IMR-90 (cell line): ENCODE results near the gene NUBP2. TPM values are rescaled to one million over a fixed set of nuclear protein-coding genes. Genes with fewer than 3 reads are reported as not detected.

Experiments used
- ATAC-seq: fragments of 200-7000 bp; cut with Tn5 transposase; 2 replicates; pipeline ENCODE4 v1.9.1; 2020; ENCODE audit warnings: low read depth, mild to moderate bottlenecking, moderate library complexity
- BruUV-seq: library from RNA; stranded (reverse); fragments of 400-500 nt; replicated peaks from 2 replicates; lab custom pipeline; 2021; lab: Mats Ljungman, UMichigan
- CTCF ChIA-PET: fragments of 300-600 bp; formaldehyde crosslinking; extraction: SDS; loops from one replicate; lab custom pipeline; 2021; ENCODE audit warnings: antibody characterized with exemption; lab: Yijun Ruan, JAX
- POLR2A ChIA-PET: fragments of 300-600 bp; sonication (Branson Sonifier 250); formaldehyde crosslinking; loops from one replicate; lab custom pipeline; 2022; ENCODE audit warnings: antibody characterized with exemption; ENCODE audit not compliant: unreplicated experiment; lab: Charles Lee
- DNase-seq: peaks from one replicate; pipeline ENCODE4 v3.0.0; 2013
- H2AFZ ChIP-seq: replicated peaks from 2 replicates; pipeline ENCODE3; 2013; ENCODE audit warnings: low read length, mild to moderate bottlenecking; ENCODE audit not compliant: poor library complexity
- H2AK5ac ChIP-seq: 2 replicates; pipeline ENCODE4 v1.6.1; 2013; ENCODE audit warnings: low read depth, low read length, inconsistent platforms
- H2AK9ac ChIP-seq: replicated peaks from 2 replicates; pipeline ENCODE3; 2013; ENCODE audit warnings: mild to moderate bottlenecking, low read depth, low read length, moderate library complexity; ENCODE audit not compliant: poor library complexity
- H2BK120ac ChIP-seq: 2 replicates; pipeline ENCODE4 v1.6.1; 2013; ENCODE audit warnings: low read depth, low read length, inconsistent platforms
- H2BK15ac ChIP-seq: 3 replicates; pipeline ENCODE4 v1.6.1; 2013; ENCODE audit warnings: low read depth, low read length, inconsistent platforms
- H2BK20ac ChIP-seq: 2 replicates; pipeline ENCODE4 v1.6.1; 2013; ENCODE audit warnings: low read depth, mild to moderate bottlenecking, inconsistent platforms, low read length, moderate library complexity
- H2BK5ac ChIP-seq: 2 replicates; pipeline ENCODE4 v1.6.1; 2013; ENCODE audit warnings: mild to moderate bottlenecking, low read depth, low read length, inconsistent platforms; ENCODE audit not compliant: poor library complexity, severe bottlenecking
- H3K14ac ChIP-seq: replicated peaks from 2 replicates; pipeline ENCODE4 v1.6.1; 2013; ENCODE audit warnings: low read depth, low read length, inconsistent platforms
- H3K18ac ChIP-seq: 2 replicates; pipeline ENCODE4 v1.6.1; 2013; ENCODE audit warnings: low read depth, low read length, control low read depth
- H3K23ac ChIP-seq: 2 replicates; pipeline ENCODE4 v1.6.1; 2013; ENCODE audit warnings: low read depth, low read length, inconsistent platforms
- H3K27ac ChIP-seq: 2 replicates; pipeline ENCODE4 v1.5.1; 2013; ENCODE audit warnings: mild to moderate bottlenecking, control low read depth, low read length; ENCODE audit not compliant: insufficient read depth
- H3K27me3 ChIP-seq: 2 replicates; pipeline ENCODE4 v1.6.1; 2013; ENCODE audit warnings: low read length; ENCODE audit not compliant: control insufficient read depth, insufficient read depth
- H3K36me3 ChIP-seq: 2 replicates; pipeline ENCODE4 v1.6.1; 2013; ENCODE audit warnings: low read length, mixed read lengths; ENCODE audit not compliant: control insufficient read depth, insufficient read depth
- H3K4ac ChIP-seq: 2 replicates; pipeline ENCODE4 v1.6.1; 2013; ENCODE audit warnings: low read depth, low read length, inconsistent platforms
- H3K4me1 ChIP-seq: 2 replicates; pipeline ENCODE4 v1.6.1; 2013; ENCODE audit warnings: low read length, mixed read lengths; ENCODE audit not compliant: control insufficient read depth, insufficient read depth
- H3K4me2 ChIP-seq: 2 replicates; pipeline ENCODE4 v1.6.1; 2013; ENCODE audit warnings: low read depth, mild to moderate bottlenecking, control low read depth, low read length, moderate library complexity
- H3K4me3 ChIP-seq: 2 replicates; pipeline ENCODE4 v1.5.1; 2013; ENCODE audit warnings: low read depth, mild to moderate bottlenecking, control low read depth, low read length, moderate library complexity; ENCODE audit not compliant: insufficient read depth
- H3K56ac ChIP-seq: 2 replicates; pipeline ENCODE4 v1.6.1; 2013; ENCODE audit warnings: low read length, inconsistent platforms; ENCODE audit not compliant: insufficient read depth; ENCODE audit errors: extremely low read depth
- H3K79me1 ChIP-seq, 2 experiments: 2 replicates each; pipeline ENCODE4 v1.6.1; 2013; ENCODE audit warnings: low read length in 2 of 2, inconsistent platforms in 1 of 2, low read depth in 1 of 2
- H3K9ac ChIP-seq: 2 replicates; pipeline ENCODE4 v1.6.1; 2013; ENCODE audit warnings: low read depth, low read length, control low read depth
- H3K9me1 ChIP-seq: 2 replicates; pipeline ENCODE4 v1.6.1; 2013; ENCODE audit warnings: low read length, inconsistent platforms; ENCODE audit not compliant: insufficient read depth
- H3K9me3 ChIP-seq: 2 replicates; pipeline ENCODE4 v1.6.1; 2013; ENCODE audit warnings: low read length; ENCODE audit not compliant: control insufficient read depth, insufficient read depth
- H4K20me1 ChIP-seq: 2 replicates; pipeline ENCODE4 v1.6.1; 2013; ENCODE audit warnings: low read length, inconsistent platforms; ENCODE audit not compliant: insufficient read depth
- H4K5ac ChIP-seq: 2 replicates; pipeline ENCODE4 v1.6.1; 2013; ENCODE audit warnings: mild to moderate bottlenecking, low read depth, low read length, control low read depth
- H4K8ac ChIP-seq, 2 experiments: 2 replicates each; pipeline ENCODE4 v1.6.1; 2013; ENCODE audit warnings: low read depth in 2 of 2, low read length in 2 of 2, control low read depth in 1 of 2, inconsistent platforms in 1 of 2
- H4K91ac ChIP-seq: 2 replicates; pipeline ENCODE4 v1.6.1; 2013; ENCODE audit warnings: low read depth, low read length, inconsistent platforms; ENCODE audit not compliant: insufficient read depth
- BHLHE40 ChIP-seq: fragments of 150-350 bp; IDR thresholded peaks from 2 replicates; pipeline ENCODE4 v1.6.1; 2016; ENCODE audit warnings: mild to moderate bottlenecking, low read depth, low read length
- CEBPB ChIP-seq: IDR thresholded peaks from 2 replicates; pipeline ENCODE4 v1.6.1; 2012; ENCODE audit warnings: low read depth, low read length, improper control_type of control experiment
- CHD1 ChIP-seq: IDR thresholded peaks from 2 replicates; pipeline ENCODE4 v1.6.1; 2012; ENCODE audit warnings: low read depth, low read length, improper control_type of control experiment
- CTCF ChIP-seq: conservative IDR thresholded peaks from 2 replicates; pipeline ENCODE4 v1.5.1; 2012; ENCODE audit warnings: mild to moderate bottlenecking, low read depth, low read length, improper control_type of control experiment
- ELK1 ChIP-seq: fragments of 150-350 bp; IDR thresholded peaks from 2 replicates; pipeline ENCODE4 v1.6.1; 2016; ENCODE audit warnings: low read depth, mild to moderate bottlenecking, low read length, moderate library complexity, borderline replicate concordance
- FOS ChIP-seq: fragments of 150-350 bp; IDR thresholded peaks from 2 replicates; pipeline ENCODE4 v1.6.1; 2016; ENCODE audit warnings: low read depth, low read length
- MAFK ChIP-seq: IDR thresholded peaks from 2 replicates; pipeline ENCODE4 v1.6.1; 2012; ENCODE audit warnings: low read depth, low read length, improper control_type of control experiment
- MAZ ChIP-seq: IDR thresholded peaks from 2 replicates; pipeline ENCODE4 v1.6.1; 2012; ENCODE audit warnings: low read depth, mild to moderate bottlenecking, low read length, improper control_type of control experiment, moderate library complexity, borderline replicate concordance
- MXI1 ChIP-seq: IDR thresholded peaks from 2 replicates; pipeline ENCODE4 v1.6.1; 2012; ENCODE audit warnings: low read depth, mild to moderate bottlenecking, low read length, moderate library complexity, borderline replicate concordance
- NFE2L2 ChIP-seq: fragments of 150-350 bp; IDR thresholded peaks from 2 replicates; pipeline ENCODE4 v1.6.1; 2016; ENCODE audit warnings: low read depth, mild to moderate bottlenecking, low read length
- POLR2A ChIP-seq: IDR thresholded peaks from 2 replicates; pipeline ENCODE4 v1.6.1; 2012; ENCODE audit warnings: mild to moderate bottlenecking, low read depth, low read length
- RAD21 ChIP-seq: IDR thresholded peaks from 2 replicates; pipeline ENCODE4 v1.6.1; 2012; ENCODE audit warnings: low read length, improper control_type of control experiment
- RCOR1 ChIP-seq: IDR thresholded peaks from 2 replicates; pipeline ENCODE4 v1.6.1; 2012; ENCODE audit warnings: mild to moderate bottlenecking, low read length, improper control_type of control experiment; ENCODE audit not compliant: insufficient replicate concordance
- RFX5 ChIP-seq: IDR thresholded peaks from 2 replicates; pipeline ENCODE4 v1.8.0; 2012; ENCODE audit warnings: low read depth, mild to moderate bottlenecking, low read length, moderate library complexity
- SMC3 ChIP-seq: fragments of 150-350 bp; IDR thresholded peaks from 2 replicates; pipeline ENCODE4 v1.6.1; 2016; ENCODE audit warnings: low read depth, mild to moderate bottlenecking, antibody characterized with exemption, low read length, moderate library complexity
- USF2 ChIP-seq: fragments of 150-350 bp; IDR thresholded peaks from 2 replicates; pipeline ENCODE4 v1.6.1; 2017; ENCODE audit warnings: mild to moderate bottlenecking, antibody characterized with exemption, low read length, low read depth
- WGBS, 2 experiments: methylation state at CpG; one replicate each; pipeline versions ENCODE4 v1.1.5 to v1.1.7; 2013; ENCODE audit warnings: missing lambda C conversion rate in 2 of 2; ENCODE audit not compliant: insufficient read length in 1 of 2; ENCODE audit errors: extremely low coverage in 2 of 2; 5-methylcytosine and 5-hydroxymethylcytosine counted together
- dilution Hi-C: fragments of 300-500 bp; cut with HindIII; formaldehyde crosslinking; loops from one replicate; pipeline ENCODE4 v1.14.3; 2018; ENCODE audit warnings: low sequenced_read_pairs; ENCODE audit not compliant: unreplicated experiment
- in situ Hi-C: fragments of 300-500 bp; cut with MboI; formaldehyde crosslinking; loops from 3 replicates; pipeline ENCODE4 v1.14.3; 2019; ENCODE audit warnings: low sequenced_read_pairs, inconsistent platforms, mixed read lengths
- intact Hi-C: fragments of 100-400 bp; cut with micrococcal nuclease; formaldehyde crosslinking; loops from 2 replicates; pipeline ENCODE4 v1.10.0; 2022
- polyA plus RNA-seq, 3 experiments: library from polyadenylated mRNA; depleted of rRNA; stranded (reverse); fragments of >200 nt; gene quantifications; 2 replicates each; pipeline ENCODE4 v1.2.3, GENCODE V29; 2012; ENCODE audit warnings: low replicate concordance in 1 of 3
- total RNA-seq: library from RNA; depleted of rRNA; stranded (reverse); fragments of >200 nt; gene quantifications from 2 replicates; pipeline ENCODE4 v1.2.3, GENCODE V29; 2012

Gene NUBP2
- total and polyA plus RNA-seq, 2 of the 4 experiments (the other 2 are of a cell fraction) = 62.6 to 131 TPM

GRCh38 chr16:1762196-1762878 lies 20.4 kb upstream of the NUBP2 start:
- dilution Hi-C loops = no loop called here
- DNase-seq (no peak), ATAC-seq (no peak)
- Histone ChIP-seq H3K23ac (no peak overlapping the region), H2AK9ac (peak overlapping the region; percentile 9), H3K4me2 (no peak overlapping the region), H3K18ac (no peak overlapping the region), H3K9ac (no peak overlapping the region), H3K9me1 (no peaks in the 10 kb centered on the region), H3K4ac (no peak overlapping the region), H3K79me1 (no peaks in the 10 kb centered on the region), H2AFZ (no peak overlapping the region), H4K8ac (no peak overlapping the region), H3K4me1 (no peaks in the 10 kb centered on the region), H3K14ac (no peak overlapping the region), H3K9me3 (no peaks in the 10 kb centered on the region), H3K27me3 (no peaks in the 10 kb centered on the region), H3K56ac (no peak overlapping the region), H4K91ac (no peak overlapping the region), H4K5ac (no peak overlapping the region), H2BK5ac (no peak overlapping the region), H2BK15ac (no peak overlapping the region), H2BK20ac (no peak overlapping the region), H3K36me3 (peaks cover 82% of the 10 kb centered on the region), H3K4me3 (no peak overlapping the region), H2AK5ac (no peak overlapping the region), H3K27ac (no peak overlapping the region), H2BK120ac (no peak overlapping the region), H4K20me1 (no peaks in the 10 kb centered on the region; the same call in 1 of the 2 replicates)
- in situ Hi-C loops = loop anchor here (5.0 kb wide), 1 partner anchor 50 kb away; no protein-coding TSS in a partner anchor
- BruUV-seq = no TSS peak
- TF ChIP-seq RCOR1 (no peak), MAZ (no peak), RFX5 (no peak), ELK1 (no peak), CEBPB (no peak), RAD21 (no peak), CHD1 (no peak), USF2 (no peak), SMC3 (no peak), NFE2L2 (no peak), POLR2A (no peak), MXI1 (no peak), CTCF (no peak), FOS (no peak), BHLHE40 (no peak), MAFK (no peak)
- intact Hi-C loops = no loop called here
- CTCF ChIA-PET = no interaction called here
- POLR2A ChIA-PET = no interaction called here
- 100% methylated on average over 9 of the region's 30 CpGs; no CpG with 5 or more reads in 1 of the 2 experiments for WGBS, 2 experiments
